CD4-positive, CD25-positive, alpha-beta regulatory T cell (primary cell): Measurements from ENCODE around the gene GRIK3. TPM values are rescaled to one million over a fixed set of nuclear protein-coding genes. Genes with fewer than 3 reads are reported as not detected.

Experiments
- ATAC-seq, 2 donors: fragments of 150-1000 bp; cut with Tn5 transposase; one replicate each; pipeline ENCODE4 v1.10.0; 2021; ENCODE audit warnings: low read depth in 2 of 2, moderate number of reproducible peaks in 2 of 2, moderate library complexity in 1 of 2
- DNase-seq, 3 donors: peaks; one replicate each; pipeline versions ENCODE4 v3.0.0 to v3.0.0-alpha.2; 2012 to 2022; ENCODE audit warnings: mixed read lengths in 1 of 3
- H3K27ac ChIP-seq: one replicate; pipeline ENCODE4 v1.7.0; 2013; ENCODE audit warnings: mild to moderate bottlenecking, low read length; ENCODE audit not compliant: insufficient read depth, poor library complexity, severe bottlenecking
- H3K27me3 ChIP-seq: one replicate; pipeline ENCODE4 v1.7.0; 2013; ENCODE audit warnings: low read length; ENCODE audit not compliant: control insufficient read depth, insufficient read depth
- H3K36me3 ChIP-seq: one replicate; pipeline ENCODE4 v1.7.0; 2013; ENCODE audit warnings: mild to moderate bottlenecking, low read length, moderate library complexity; ENCODE audit not compliant: control insufficient read depth, insufficient read depth
- H3K4me1 ChIP-seq: 2 replicates; pipeline ENCODE4 v1.7.0; 2013; ENCODE audit warnings: mild to moderate bottlenecking, low read length; ENCODE audit not compliant: insufficient read depth, control insufficient read depth, poor library complexity, severe bottlenecking
- H3K4me3 ChIP-seq: one replicate; pipeline ENCODE4 v1.7.0; 2013; ENCODE audit warnings: low read depth, mild to moderate bottlenecking, low read length, moderate library complexity
- H3K9me3 ChIP-seq, 2 experiments: 1 replicate in 1 of 2; 2 replicates in 1 of 2; pipeline ENCODE4 v1.7.0; 2013; ENCODE audit warnings: low read length in 2 of 2, mild to moderate bottlenecking in 1 of 2, moderate library complexity in 1 of 2; ENCODE audit not compliant: control insufficient read depth in 2 of 2
- H3K27ac Mint-ChIP-seq, 3 donors: one replicate each; pipeline ENCODE4 v1.8.0; 2020 to 2022; ENCODE audit warnings: mild to moderate bottlenecking in 3 of 3, mixed read lengths in 3 of 3, moderate library complexity in 2 of 3
- H3K27me3 Mint-ChIP-seq: one replicate; pipeline ENCODE4 v1.8.0; 2022; ENCODE audit warnings: mild to moderate bottlenecking, mixed read lengths
- H3K36me3 Mint-ChIP-seq: one replicate; pipeline ENCODE4 v1.8.0; 2020; ENCODE audit warnings: mixed read lengths
- H3K4me1 Mint-ChIP-seq, 4 donors: one replicate each; pipeline ENCODE4 v1.8.0; 2020 to 2022; ENCODE audit warnings: mixed read lengths in 4 of 4, mild to moderate bottlenecking in 1 of 4
- H3K4me3 Mint-ChIP-seq, 4 donors: one replicate each; pipeline ENCODE4 v1.8.0; 2020 to 2022; ENCODE audit warnings: mild to moderate bottlenecking in 4 of 4, mixed read lengths in 4 of 4, moderate library complexity in 3 of 4
- H3K9me3 Mint-ChIP-seq, 7 donors: one replicate each; pipeline ENCODE4 v1.8.0; 2020 to 2022; ENCODE audit warnings: mixed read lengths in 7 of 7, mild to moderate bottlenecking in 3 of 7, moderate library complexity in 2 of 7
- polyA plus RNA-seq, 4 donors: library from polyadenylated mRNA; unstranded; fragments of 300-500 nt; fragmentation: Illumina TruSeq; gene quantifications; one replicate each; pipeline ENCODE4 v1.2.3, GENCODE V29; 2021
- total RNA-seq: library from RNA; stranded (reverse); gene quantifications from one replicate; pipeline ENCODE4 v1.2.3, GENCODE V29; 2022

The GRIK3 gene
- total and polyA plus RNA-seq, 5 donors from 2014 or later = not detected

DNA sequence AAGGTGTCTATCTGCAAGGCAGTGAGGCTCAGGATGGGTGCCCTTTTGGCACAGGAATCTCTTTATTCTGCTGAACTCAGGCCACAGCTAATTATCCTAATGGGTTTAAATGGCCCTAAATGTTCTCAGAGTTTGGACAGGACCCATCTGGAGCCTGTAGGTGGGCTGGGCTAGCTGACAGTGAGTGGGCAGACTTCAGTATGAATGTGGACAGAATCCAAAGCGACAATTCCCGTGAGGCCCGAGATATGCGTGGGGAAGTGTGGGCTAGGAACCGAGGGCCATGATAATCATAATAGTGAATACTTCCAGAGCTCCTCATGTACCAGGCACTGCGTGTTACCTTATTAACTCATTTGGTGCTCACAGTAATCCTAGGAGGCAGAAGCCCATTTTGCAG is 165.3 kb downstream of the GRIK3 start:
- no peak for ATAC-seq
- H3K27me3 ChIP-seq = no peaks in the 10 kb centered on the region
- H3K27me3 Mint-ChIP-seq = peaks cover 8% of the 10 kb centered on the region

DNA sequence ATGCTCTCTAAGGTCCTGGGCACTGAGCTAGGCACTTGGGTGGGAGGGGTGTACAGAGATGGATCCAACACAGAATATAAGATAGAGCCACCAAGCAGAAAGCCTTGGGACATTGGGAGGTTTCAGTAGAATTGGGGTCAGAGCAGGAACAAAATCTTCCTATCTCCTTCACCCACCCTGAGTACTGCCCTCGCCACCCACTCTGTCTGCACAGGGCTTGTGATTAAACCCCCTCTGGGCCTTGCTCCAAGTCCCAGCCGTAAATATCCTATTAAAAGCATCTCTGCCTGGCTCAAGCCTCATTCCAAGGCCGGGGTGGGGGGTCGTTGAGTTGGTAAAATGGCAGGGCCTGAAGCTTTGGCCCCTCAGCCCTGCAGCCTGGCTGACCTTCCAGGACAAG is 166.7 kb downstream of the GRIK3 start:
- no peak for ATAC-seq
- no peaks in the 10 kb centered on the region for H3K36me3 ChIP-seq
- no peak overlapping the region for H3K27ac ChIP-seq
- Mint-ChIP-seq H3K36me3 (no peaks in the 10 kb centered on the region), H3K27ac (no peak overlapping the region), H3K9me3 (no peaks in the 10 kb centered on the region), H3K4me3 (peak overlapping the region in 1 of 4 donors; percentile 68), H3K4me1 (no peaks in the 10 kb centered on the region), H3K27me3 (peaks cover 8% of the 10 kb centered on the region)
- H3K4me3 ChIP-seq = no peak overlapping the region
- no peak for DNase-seq
- H3K27me3 ChIP-seq = no peaks in the 10 kb centered on the region
- no peaks in the 10 kb centered on the region for H3K4me1 ChIP-seq
- no peaks in the 10 kb centered on the region for H3K9me3 ChIP-seq

More for the DNA sequence above, 165.3 kb downstream of the GRIK3 start:
- H3K4me1 ChIP-seq = no peaks in the 10 kb centered on the region
- no peak overlapping the region for H3K4me3 Mint-ChIP-seq
- H3K36me3 Mint-ChIP-seq = no peaks in the 10 kb centered on the region
- H3K36me3 ChIP-seq = no peaks in the 10 kb centered on the region
- no peak overlapping the region for H3K4me3 ChIP-seq
- no peaks in the 10 kb centered on the region for H3K4me1 Mint-ChIP-seq
- no peaks in the 10 kb centered on the region for H3K9me3 ChIP-seq
- no peak overlapping the region for H3K27ac Mint-ChIP-seq
- no peak overlapping the region for H3K27ac ChIP-seq
- no peaks in the 10 kb centered on the region for H3K9me3 Mint-ChIP-seq
- no peak for DNase-seq

GRCh38 chr1:36866169-36866814 is 168.0 kb downstream of the GRIK3 start:
- no peak for DNase-seq
- Histone ChIP-seq H3K9me3 (no peaks in the 10 kb centered on the region), H3K4me1 (no peaks in the 10 kb centered on the region), H3K27me3 (no peaks in the 10 kb centered on the region), H3K27ac (no peak overlapping the region), H3K36me3 (no peaks in the 10 kb centered on the region), H3K4me3 (no peak overlapping the region)
- Mint-ChIP-seq H3K9me3 (no peaks in the 10 kb centered on the region), H3K4me1 (no peaks in the 10 kb centered on the region), H3K4me3 (no peak overlapping the region), H3K36me3 (no peaks in the 10 kb centered on the region), H3K27me3 (peaks cover 8% of the 10 kb centered on the region), H3K27ac (no peak overlapping the region)
- ATAC-seq = no peak

DNA sequence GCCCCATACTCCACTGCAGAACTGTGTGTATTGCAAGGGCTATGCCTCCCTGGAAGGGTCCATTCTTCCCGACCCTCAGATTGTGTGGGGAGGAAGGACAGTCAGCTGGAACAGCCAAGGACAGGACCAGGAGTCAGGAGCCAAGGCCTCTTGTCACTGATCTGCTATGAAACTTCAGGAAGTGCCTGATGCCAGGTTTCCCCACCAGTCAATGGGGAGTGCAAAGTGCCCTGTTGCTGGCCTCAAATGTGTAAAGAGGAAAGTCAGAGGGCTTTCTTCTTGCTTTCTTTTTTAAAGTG is 168.8 kb downstream of the GRIK3 start:
- no peak overlapping the region for H3K27ac Mint-ChIP-seq
- H3K27me3 Mint-ChIP-seq = peaks cover 8% of the 10 kb centered on the region
- Histone ChIP-seq H3K27me3 (no peaks in the 10 kb centered on the region), H3K27ac (no peak overlapping the region), H3K9me3 (no peaks in the 10 kb centered on the region), H3K4me1 (no peaks in the 10 kb centered on the region), H3K36me3 (no peaks in the 10 kb centered on the region), H3K4me3 (no peak overlapping the region)
- no peaks in the 10 kb centered on the region for H3K4me1 Mint-ChIP-seq
- ATAC-seq = peak in 1 of 2 donors; percentile 10
- H3K36me3 Mint-ChIP-seq = no peaks in the 10 kb centered on the region
- no peak overlapping the region for H3K4me3 Mint-ChIP-seq
- H3K9me3 Mint-ChIP-seq = no peaks in the 10 kb centered on the region
- DNase-seq = no peak

GRCh38 chr1:36864823-36865601 is 169.3 kb downstream of the GRIK3 start:
- Mint-ChIP-seq H3K4me3 (no peak overlapping the region), H3K27ac (no peak overlapping the region), H3K9me3 (no peaks in the 10 kb centered on the region), H3K36me3 (no peaks in the 10 kb centered on the region), H3K4me1 (no peaks in the 10 kb centered on the region), H3K27me3 (peaks cover 8% of the 10 kb centered on the region)
- DNase-seq (no peak), ATAC-seq (no peak)
- Histone ChIP-seq H3K36me3 (no peaks in the 10 kb centered on the region), H3K9me3 (no peaks in the 10 kb centered on the region), H3K4me3 (no peak overlapping the region), H3K27ac (no peak overlapping the region), H3K27me3 (no peaks in the 10 kb centered on the region), H3K4me1 (no peaks in the 10 kb centered on the region)

DNA sequence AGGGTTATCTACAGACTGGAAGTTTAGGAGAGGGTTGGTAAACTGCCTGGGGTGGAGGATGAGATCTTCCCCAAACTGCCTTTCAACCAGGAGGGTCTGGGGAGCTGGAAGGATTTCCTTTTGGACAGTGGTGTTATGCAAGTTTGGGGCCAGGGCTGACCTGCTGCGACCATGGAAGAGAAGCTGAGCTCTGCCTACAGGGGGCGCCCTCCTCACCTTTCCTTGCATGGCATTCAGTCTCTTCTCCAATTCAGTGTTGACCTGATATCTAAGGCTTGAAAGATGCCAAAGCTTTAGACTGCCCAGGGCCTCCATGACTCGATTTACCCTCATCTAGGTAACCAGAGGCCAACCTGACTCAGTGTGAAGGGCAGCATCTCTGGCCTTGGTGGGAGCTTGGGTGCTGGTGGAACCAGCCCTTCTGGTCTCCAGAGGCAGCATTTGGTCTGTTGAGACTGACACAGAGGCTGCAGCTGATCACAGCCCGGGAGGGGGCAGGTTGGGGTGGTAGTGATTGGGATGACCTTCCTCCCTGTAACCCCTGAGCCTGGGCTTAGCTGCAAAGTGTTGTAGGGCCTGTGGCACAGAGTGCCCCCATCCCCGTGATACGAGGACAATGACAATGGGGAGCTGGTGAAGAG is 170.0 kb downstream of the GRIK3 start:
- H3K27me3 ChIP-seq = no peaks in the 10 kb centered on the region
- no peak overlapping the region for H3K4me3 ChIP-seq
- H3K36me3 Mint-ChIP-seq = no peaks in the 10 kb centered on the region
- H3K27ac Mint-ChIP-seq = no peak overlapping the region
- H3K4me1 Mint-ChIP-seq = no peaks in the 10 kb centered on the region
- DNase-seq (peak in 1 of 3 donors; percentile 8), ATAC-seq (no peak)
- H3K4me1 ChIP-seq = no peaks in the 10 kb centered on the region
- H3K36me3 ChIP-seq = no peaks in the 10 kb centered on the region
- H3K9me3 Mint-ChIP-seq = no peaks in the 10 kb centered on the region
- peaks cover 13% of the 10 kb centered on the region for H3K27me3 Mint-ChIP-seq
- H3K27ac ChIP-seq = no peak overlapping the region
- no peaks in the 10 kb centered on the region for H3K9me3 ChIP-seq
- H3K4me3 Mint-ChIP-seq = no peak overlapping the region

- DNase-seq (no peak), ATAC-seq (no peak)
- H3K9me3 Mint-ChIP-seq = peaks cover 0 to 2% (median 0%) of the 10 kb centered on the region in 7 donors
- peaks cover 13% of the 10 kb centered on the region for H3K27me3 Mint-ChIP-seq
- Histone ChIP-seq H3K4me3 (no peak overlapping the region), H3K9me3 (no peaks in the 10 kb centered on the region), H3K27me3 (no peaks in the 10 kb centered on the region), H3K4me1 (no peaks in the 10 kb centered on the region), H3K27ac (no peak overlapping the region), H3K36me3 (no peaks in the 10 kb centered on the region)
- H3K4me3 Mint-ChIP-seq = no peak overlapping the region
- no peak overlapping the region for H3K27ac Mint-ChIP-seq
- H3K4me1 Mint-ChIP-seq = no peaks in the 10 kb centered on the region
- no peaks in the 10 kb centered on the region for H3K36me3 Mint-ChIP-seq
Measured at GRCh38 chr1:36863500-36863899, 170.8 kb downstream of the GRIK3 start.
